Heart right ventricle (tissue), 16 donors: Measurements from ENCODE around the gene CDHR5. TPM values are rescaled to one million over a fixed set of nuclear protein-coding genes. Genes with fewer than 3 reads are reported as not detected.
"Not testable (repeated sequence)": the region's sequence is repeated elsewhere in the genome, so short reads cannot be mapped to it uniquely, and the experiment has no call there.

Experiments
- ATAC-seq, 8 donors: fragments of 200-7000 bp; cut with Tn5 transposase; one replicate each; pipeline ENCODE4 v1.9.1; 2020; ENCODE audit warnings: mild to moderate bottlenecking in 8 of 8, moderate library complexity in 8 of 8, moderate number of reproducible peaks in 1 of 8
- DNase-seq, 2 donors: peaks; one replicate each; pipeline ENCODE4 v3.0.0-alpha.2; 2020
- H3K27ac ChIP-seq, 10 donors: fragments of 200-600 bp; sonication (generic) in 2 of 10; one replicate each; pipeline versions ENCODE4 v1.5.0 to v1.8.0; 2020 to 2022; ENCODE audit warnings: mild to moderate bottlenecking in 3 of 10
- H3K27me3 ChIP-seq, 7 donors: fragments of 200-600 bp; one replicate each; pipeline ENCODE4 v1.8.0; 2021 to 2022; ENCODE audit warnings: mild to moderate bottlenecking in 2 of 7
- H3K36me3 ChIP-seq, 9 donors: fragments of 200-600 bp; sonication (generic) in 1 of 9; one replicate each; pipeline versions ENCODE4 v1.5.0 to v1.8.0; 2020 to 2022; ENCODE audit warnings: mild to moderate bottlenecking in 2 of 9
- H3K4me1 ChIP-seq, 9 donors: fragments of 200-600 bp; sonication (generic) in 1 of 9; one replicate each; pipeline versions ENCODE4 v1.5.0 to v1.8.0; 2020 to 2022; ENCODE audit warnings: mild to moderate bottlenecking in 4 of 9
- H3K4me3 ChIP-seq, 10 donors: fragments of 200-600 bp; sonication (generic) in 2 of 10; one replicate each; pipeline versions ENCODE4 v1.5.0 to v1.8.0; 2020 to 2022; ENCODE audit warnings: mild to moderate bottlenecking in 7 of 10, moderate library complexity in 2 of 10
- H3K9me3 ChIP-seq, 11 donors: fragments of 200-600 bp in 10 of 11; sonication (generic) in 2 of 11; one replicate each; pipeline versions ENCODE4 v1.5.0 to v1.8.0; 2013 to 2022; ENCODE audit warnings: mild to moderate bottlenecking in 2 of 11, control low read depth in 1 of 11, moderate library complexity in 1 of 11
- WGBS, 2 donors: extraction: QIAGEN DNeasy Blood & Tissue Kit; methylation state at CpG; one replicate each; pipeline ENCODE4 v1.1.7; 2013; ENCODE audit warnings: inconsistent platforms in 1 of 2; 5-methylcytosine and 5-hydroxymethylcytosine counted together
- intact Hi-C, 10 donors: fragments of 100-400 bp; cut with DNase I; formaldehyde crosslinking; loops; one replicate each; pipeline versions ENCODE4 v1.11.1 to v1.14.2; 2022
- polyA plus RNA-seq, 2 donors: library from polyadenylated mRNA; stranded (reverse); fragments of 200-250 nt; gene quantifications; one replicate each; pipeline ENCODE4 v1.2.3, GENCODE V29; 2013
- total RNA-seq, 10 donors: library from RNA; stranded (reverse); fragmentation: NEBNext Ultra II Directional in 3 of 10; extraction: Animal tissue kit (Norgen Biotek cat#: 25700) in 3 of 10; gene quantifications; one replicate each; pipeline versions ENCODE4 v1.2.1 to v1.2.4, GENCODE V29; 2021 to 2023
- TF ChIP-seq, protein P1 (sequence below), 9 donors: fragments of 200-600 bp; sonication (generic) in 2 of 9; IDR thresholded peaks; one replicate each; pipeline versions ENCODE4 v1.5.0 to v1.8.0; 2021 to 2022; ENCODE audit warnings: antibody characterized with exemption in 9 of 9, mild to moderate bottlenecking in 5 of 9, moderate library complexity in 1 of 9
- donor health status: Arrhythmogenic right ventricular cardiomyopathy.
- donor health status: ischemic (EF 13 %, LVEDD 7.1; RV severe dilation, severe dysfunction).
- donor health status: healthy with polysubstance abuse.
- donor health status: DM: no; HTN: yes; CAD: no.
- donor health status: DM: no; HTN: no; CAD: no.
- donor health status: ischemic (EF 25% LVEDD 6.9; RV normal size, moderate dysfunction).
- donor health status: ischemic (EF 25% LVEDD 5.7; RV mildly dilated, moderate dysfunction).
- donor health status: healthy.
- donor health status: DM: yes; HTN: yes; CAD: no.
- donor health status: Ischemic cardiomyopathy.
- donor health status: ischemic (EF 35%, LVEDD 5.7; RV mildly dilated, moderate dysfunction).
- donor health status: nonischemic (EF 11% LVEDD 7.7; RV severe dilation, severe dysfunction).
- donor health status: DM: yes; HTN: yes; CAD: no.
- donor health status: PGD.
- donor health status: ischemic (EF 29% LVEDD 5.4; RV normal size, mild dysfunction).
- donor health status: nonischemic (EF 23%, LVEDD 6.1; RV moderate dilation, normal function).

The CDHR5 gene
- total and polyA plus RNA-seq, 12 donors = not detected

DNA sequence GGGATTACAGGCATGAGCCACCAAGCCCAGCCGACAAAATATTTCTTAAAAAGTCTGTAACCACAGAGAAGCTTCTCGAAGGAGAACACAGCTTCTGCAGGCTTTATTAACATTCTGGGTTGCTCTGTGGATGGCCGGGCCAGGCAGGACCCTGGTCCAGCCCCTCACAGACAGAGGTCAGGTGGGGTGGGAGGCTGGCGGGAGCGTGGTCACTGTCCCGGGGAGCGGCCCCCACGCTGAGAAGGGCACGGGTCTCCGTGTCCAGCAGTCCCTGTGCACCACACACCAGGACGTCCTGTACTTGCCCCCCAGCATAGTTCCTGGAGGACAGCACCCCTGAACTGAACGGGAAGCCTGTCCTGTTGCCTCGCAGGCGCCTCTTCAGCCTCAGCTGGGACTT, 31.7 kb upstream of the CDHR5 start:
- Histone ChIP-seq H3K4me3 (no peak overlapping the region), H3K27me3 (no peaks in the 10 kb centered on the region), H3K27ac (no peak overlapping the region), H3K9me3 (no peaks in the 10 kb centered on the region), H3K36me3 (peaks cover 0 to 83% (median 0%) of the 10 kb centered on the region in 9 donors), H3K4me1 (peaks cover 0 to 6% (median 0%) of the 10 kb centered on the region in 9 donors)
- intact Hi-C loops = no loop called here
- 89 to 94% methylated on average over 14 of the region's 14 CpGs for WGBS, 2 donors
- TF ChIP-seq, protein P1, sequence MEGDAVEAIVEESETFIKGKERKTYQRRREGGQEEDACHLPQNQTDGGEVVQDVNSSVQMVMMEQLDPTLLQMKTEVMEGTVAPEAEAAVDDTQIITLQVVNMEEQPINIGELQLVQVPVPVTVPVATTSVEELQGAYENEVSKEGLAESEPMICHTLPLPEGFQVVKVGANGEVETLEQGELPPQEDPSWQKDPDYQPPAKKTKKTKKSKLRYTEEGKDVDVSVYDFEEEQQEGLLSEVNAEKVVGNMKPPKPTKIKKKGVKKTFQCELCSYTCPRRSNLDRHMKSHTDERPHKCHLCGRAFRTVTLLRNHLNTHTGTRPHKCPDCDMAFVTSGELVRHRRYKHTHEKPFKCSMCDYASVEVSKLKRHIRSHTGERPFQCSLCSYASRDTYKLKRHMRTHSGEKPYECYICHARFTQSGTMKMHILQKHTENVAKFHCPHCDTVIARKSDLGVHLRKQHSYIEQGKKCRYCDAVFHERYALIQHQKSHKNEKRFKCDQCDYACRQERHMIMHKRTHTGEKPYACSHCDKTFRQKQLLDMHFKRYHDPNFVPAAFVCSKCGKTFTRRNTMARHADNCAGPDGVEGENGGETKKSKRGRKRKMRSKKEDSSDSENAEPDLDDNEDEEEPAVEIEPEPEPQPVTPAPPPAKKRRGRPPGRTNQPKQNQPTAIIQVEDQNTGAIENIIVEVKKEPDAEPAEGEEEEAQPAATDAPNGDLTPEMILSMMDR (IDR thresholded peaks at IDR 0.05) = no peak
- ATAC-seq = no peak
- no peak for DNase-seq

DNA sequence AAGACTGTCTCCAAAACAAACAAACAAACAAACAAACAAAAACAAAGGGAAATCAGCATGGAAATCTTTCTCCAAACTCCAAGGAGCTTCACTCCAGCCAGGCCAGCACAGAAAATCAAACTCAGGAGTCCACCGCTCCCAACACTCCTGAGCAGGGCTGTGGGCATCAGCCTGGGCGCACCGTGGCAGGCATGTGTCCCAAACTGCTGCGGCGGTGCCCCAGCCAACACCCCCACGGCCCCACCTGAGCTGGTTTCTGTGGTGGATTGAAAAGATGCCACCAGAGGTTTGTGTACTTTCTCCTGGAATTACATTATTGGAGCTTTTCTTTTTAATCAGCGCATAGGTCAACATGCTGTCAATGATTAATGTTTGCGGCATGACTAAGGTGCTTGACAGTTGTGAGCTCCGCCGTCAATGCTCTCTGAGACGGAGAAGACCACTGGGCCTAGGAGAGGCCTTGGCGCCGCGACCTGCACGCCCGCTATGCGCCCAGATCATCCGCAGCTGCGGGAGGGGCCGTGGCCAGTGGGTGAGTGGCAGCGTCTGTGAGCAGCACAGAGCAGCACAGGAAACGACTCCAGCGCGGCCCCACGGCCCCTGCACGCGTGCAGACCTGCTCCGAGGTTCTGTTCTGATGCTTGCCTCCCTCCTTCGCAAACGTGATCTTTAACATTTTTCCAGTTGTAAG, 30.4 kb upstream of the CDHR5 start:
- H3K27ac ChIP-seq = no peak overlapping the region
- TF ChIP-seq, protein P1 (IDR thresholded peaks at IDR 0.05) = no peak
- H3K36me3 ChIP-seq = peaks cover 0 to 85% (median 0%) of the 10 kb centered on the region in 9 donors
- H3K27me3 ChIP-seq = no peaks in the 10 kb centered on the region
- DNase-seq = no peak
- no peak for ATAC-seq
- no peaks in the 10 kb centered on the region for H3K9me3 ChIP-seq
- H3K4me3 ChIP-seq = no peak overlapping the region
- intact Hi-C loops = no loop called here
- H3K4me1 ChIP-seq = no peaks in the 10 kb centered on the region
- whole genome bisulfite sequencing, 2 donors = 93 to 94% methylated on average over 30 of the region's 30 CpGs

DNA sequence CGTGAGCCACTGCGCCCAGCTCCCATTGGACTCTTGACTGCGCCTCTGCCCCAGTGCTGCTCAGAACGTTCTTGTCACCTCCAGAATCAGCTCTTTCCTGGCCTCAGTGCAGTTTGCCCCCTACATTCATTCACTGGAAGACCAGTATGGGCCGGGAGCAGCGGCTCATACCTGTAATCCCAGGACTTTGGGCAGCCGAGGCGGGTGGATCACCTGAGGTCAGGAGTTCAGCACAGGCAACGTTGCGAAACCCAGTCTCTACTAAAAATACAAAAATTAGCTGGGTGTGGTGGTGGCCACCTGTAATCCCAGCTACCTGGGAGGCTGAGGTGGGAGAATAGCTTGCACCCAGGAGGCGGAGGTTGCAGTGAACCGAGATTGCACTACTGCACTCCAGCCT, 29.7 kb upstream of the CDHR5 start:
- H3K27ac ChIP-seq, intact Hi-C loops, ATAC-seq, H3K4me3 ChIP-seq, H3K9me3 ChIP-seq, H3K4me1 ChIP-seq, H3K27me3 ChIP-seq, DNase-seq: not testable (repeated sequence)
- H3K36me3 ChIP-seq = peaks cover 0 to 85% (median 0%) of the 10 kb centered on the region in 9 donors
- WGBS, 2 donors = 89 to 96% methylated on average over 12 of the region's 12 CpGs

DNA sequence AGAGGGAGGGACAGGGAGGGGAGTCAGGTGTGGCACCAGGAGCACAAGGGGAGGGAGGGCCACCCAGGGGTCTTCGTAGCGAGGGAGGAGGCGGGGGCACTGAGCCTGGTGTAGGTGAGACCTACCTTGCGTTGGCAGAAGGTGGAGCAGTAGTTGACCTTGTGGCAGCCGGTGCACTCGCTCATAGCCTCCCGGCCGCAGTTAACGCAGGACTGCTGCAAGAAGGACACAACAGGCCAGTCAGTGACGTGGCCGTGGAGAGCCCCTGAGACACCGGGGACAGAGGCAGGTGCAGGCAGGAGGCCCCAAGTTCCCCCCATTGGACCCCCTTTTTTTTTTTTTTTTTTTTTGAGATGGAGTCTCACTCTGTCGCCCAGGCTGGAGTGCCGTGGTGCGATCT, 29.1 kb upstream of the CDHR5 start:
- intact Hi-C loops = no loop called here
- peaks cover 0 to 83% (median 0%) of the 10 kb centered on the region in 9 donors for H3K36me3 ChIP-seq
- H3K4me1 ChIP-seq = no peaks in the 10 kb centered on the region
- no peak for DNase-seq
- 88 to 93% methylated on average over 15 of the region's 15 CpGs for WGBS, 2 donors
- no peak overlapping the region for H3K4me3 ChIP-seq
- no peaks in the 10 kb centered on the region for H3K9me3 ChIP-seq
- no peak for ATAC-seq
- H3K27ac ChIP-seq = no peak overlapping the region
- TF ChIP-seq, protein P1 (IDR thresholded peaks at IDR 0.05) = no peak
- no peaks in the 10 kb centered on the region for H3K27me3 ChIP-seq

DNA sequence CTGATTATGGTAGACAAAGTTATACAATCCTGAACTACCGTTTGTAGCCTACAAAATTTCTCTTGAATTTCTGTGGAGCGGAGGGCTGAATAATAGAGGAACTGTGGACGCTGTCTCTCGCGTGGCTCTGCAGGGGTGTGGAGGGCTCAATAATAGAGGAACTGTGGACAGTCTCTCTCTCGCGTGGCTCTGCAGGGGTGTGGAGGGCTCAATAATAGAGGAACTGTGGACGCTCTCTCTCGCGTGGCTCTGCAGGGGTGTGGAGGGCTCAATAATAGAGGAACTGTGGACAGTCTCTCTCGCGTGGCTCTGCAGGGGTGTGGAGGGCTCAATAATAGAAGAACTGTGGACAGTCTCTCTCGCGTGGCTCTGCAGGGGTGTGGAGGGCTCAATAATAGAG, 28.4 kb upstream of the CDHR5 start:
- H3K9me3 ChIP-seq, H3K27me3 ChIP-seq, DNase-seq, H3K27ac ChIP-seq, intact Hi-C loops, ATAC-seq, H3K4me3 ChIP-seq, H3K4me1 ChIP-seq: not testable (repeated sequence)
- 90 to 93% methylated on average over 14 of the region's 14 CpGs for WGBS, 2 donors
- peaks cover 0 to 83% (median 0%) of the 10 kb centered on the region in 9 donors for H3K36me3 ChIP-seq
